Measurements from ENCODE around the gene FAAP20. TPM values are rescaled to one million over a fixed set of nuclear protein-coding genes. Genes with fewer than 3 reads are reported as not detected.

Gene FAAP20
- total and polyA plus RNA-seq, 2 of the 8 experiments (the other 6 are each of a cell fraction or from before 2014, with no cell fraction given), result 58.4 to 99.8 TPM

DNA sequence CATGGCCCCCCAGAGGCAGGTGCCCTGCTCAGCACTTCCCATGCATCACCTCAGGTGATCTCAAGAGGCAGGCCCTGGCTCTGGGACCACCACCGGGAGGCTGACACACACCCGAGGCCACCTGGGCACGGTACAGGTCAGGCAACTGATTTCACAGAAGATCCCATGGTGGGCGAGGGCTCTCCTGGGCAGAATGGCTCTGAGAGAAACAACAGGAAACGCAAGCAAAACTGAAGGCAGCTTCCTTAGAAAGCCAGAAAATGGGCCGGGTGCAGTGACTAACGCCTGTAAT is 22.1 kb upstream of the FAAP20 start (continued):
- TF ChIP-seq RNF2 (IDR thresholded peaks at IDR 0.05; ENCODE audit: borderline replicate concordance, low read depth, low read length, missing control alignments, poor library complexity, severe bottlenecking) (no peak), TAF1 (IDR thresholded peaks at IDR 0.05; ENCODE audit: low read depth, low read length) (no peak), SP4 (IDR thresholded peaks at IDR 0.05; ENCODE audit: low read length) (no peak), NANOG (IDR thresholded peaks at IDR 0.05; ENCODE audit: insufficient read depth, low read depth, low read length, poor library complexity, severe bottlenecking) (no peak), JUND (IDR thresholded peaks at IDR 0.05; ENCODE audit: low read length) (no peak), SRF (IDR thresholded peaks at IDR 0.05; ENCODE audit: low read depth, low read length) (no peak), RXRA (IDR thresholded peaks at IDR 0.05; ENCODE audit: insufficient read depth, low read depth, low read length) (no peak), FOSL1 (IDR thresholded peaks at IDR 0.05; ENCODE audit: insufficient read depth, low read depth, low read length) (no peak)
- TF ChIP-seq, protein P1, sequence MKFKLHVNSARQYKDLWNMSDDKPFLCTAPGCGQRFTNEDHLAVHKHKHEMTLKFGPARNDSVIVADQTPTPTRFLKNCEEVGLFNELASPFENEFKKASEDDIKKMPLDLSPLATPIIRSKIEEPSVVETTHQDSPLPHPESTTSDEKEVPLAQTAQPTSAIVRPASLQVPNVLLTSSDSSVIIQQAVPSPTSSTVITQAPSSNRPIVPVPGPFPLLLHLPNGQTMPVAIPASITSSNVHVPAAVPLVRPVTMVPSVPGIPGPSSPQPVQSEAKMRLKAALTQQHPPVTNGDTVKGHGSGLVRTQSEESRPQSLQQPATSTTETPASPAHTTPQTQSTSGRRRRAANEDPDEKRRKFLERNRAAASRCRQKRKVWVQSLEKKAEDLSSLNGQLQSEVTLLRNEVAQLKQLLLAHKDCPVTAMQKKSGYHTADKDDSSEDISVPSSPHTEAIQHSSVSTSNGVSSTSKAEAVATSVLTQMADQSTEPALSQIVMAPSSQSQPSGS (IDR thresholded peaks at IDR 0.05; ENCODE audit: low read length), result no peak
- TF ChIP-seq, protein P2, sequence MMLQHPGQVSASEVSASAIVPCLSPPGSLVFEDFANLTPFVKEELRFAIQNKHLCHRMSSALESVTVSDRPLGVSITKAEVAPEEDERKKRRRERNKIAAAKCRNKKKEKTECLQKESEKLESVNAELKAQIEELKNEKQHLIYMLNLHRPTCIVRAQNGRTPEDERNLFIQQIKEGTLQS (IDR thresholded peaks at IDR 0.05; ENCODE audit: insufficient read depth, low read depth, low read length), result no peak

Data from H1 (cell line).